ENCODE results near the gene WFIKKN2.

The WFIKKN2 gene

DNA sequence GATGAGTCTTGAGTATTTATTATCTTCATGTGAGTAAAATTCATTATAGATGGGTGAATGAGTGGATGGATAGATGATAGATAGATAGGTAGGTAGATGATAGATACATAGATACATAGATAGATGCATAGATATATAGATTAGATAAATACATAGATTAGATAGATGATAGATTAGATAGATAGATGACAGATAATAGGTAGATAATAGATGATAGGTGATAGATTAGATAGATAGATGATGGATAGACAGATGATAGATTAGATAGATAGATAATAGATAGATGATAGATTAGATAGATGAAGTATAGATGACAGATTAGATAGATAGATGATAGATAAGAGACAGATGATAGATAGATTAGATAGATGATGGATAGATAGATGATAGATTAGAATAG is 21.8 kb upstream of the WFIKKN2 start:
- no peak for DNase-seq

DNA sequence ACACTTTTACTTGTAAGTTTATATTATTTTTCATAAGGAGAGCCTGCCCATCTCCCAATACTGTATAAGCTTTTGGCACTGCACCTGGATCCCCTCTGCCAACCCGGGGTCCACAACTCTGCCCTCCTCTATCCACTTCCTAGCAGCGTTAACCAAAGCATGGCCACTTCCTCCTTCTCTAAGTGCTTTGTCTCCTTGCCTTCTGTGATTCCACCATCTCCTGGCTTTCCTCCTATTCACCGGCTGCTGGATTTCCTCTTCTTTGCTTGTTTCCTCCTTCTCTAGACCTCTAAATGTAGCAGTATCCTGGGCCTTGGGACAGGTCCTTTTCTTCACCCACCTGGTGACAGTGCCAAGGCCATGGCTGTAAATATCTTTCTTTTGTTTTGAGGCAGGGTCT is 20.0 kb upstream of the WFIKKN2 start:
- DNase-seq: no peak

DNA sequence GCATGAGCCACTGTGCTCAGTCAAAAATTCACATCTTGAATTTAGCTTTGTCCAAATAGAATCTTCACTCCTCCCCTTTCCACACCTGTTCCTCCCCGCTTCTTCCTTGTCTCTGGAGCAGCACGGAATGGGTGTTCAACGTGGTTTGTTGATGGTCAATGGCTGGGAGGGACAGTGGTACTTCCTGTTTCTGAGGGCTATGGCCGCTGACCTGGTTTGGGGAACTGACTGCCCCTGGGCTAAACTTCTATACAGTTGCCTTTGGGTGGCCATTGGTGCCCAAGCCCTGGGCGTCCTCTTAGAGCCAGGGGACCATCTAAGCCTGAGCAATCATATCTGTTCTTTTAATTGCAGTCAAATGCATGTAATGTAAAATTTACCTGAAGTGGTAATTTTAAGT is 19.1 kb upstream of the WFIKKN2 start:
- no peak for DNase-seq

DNA sequence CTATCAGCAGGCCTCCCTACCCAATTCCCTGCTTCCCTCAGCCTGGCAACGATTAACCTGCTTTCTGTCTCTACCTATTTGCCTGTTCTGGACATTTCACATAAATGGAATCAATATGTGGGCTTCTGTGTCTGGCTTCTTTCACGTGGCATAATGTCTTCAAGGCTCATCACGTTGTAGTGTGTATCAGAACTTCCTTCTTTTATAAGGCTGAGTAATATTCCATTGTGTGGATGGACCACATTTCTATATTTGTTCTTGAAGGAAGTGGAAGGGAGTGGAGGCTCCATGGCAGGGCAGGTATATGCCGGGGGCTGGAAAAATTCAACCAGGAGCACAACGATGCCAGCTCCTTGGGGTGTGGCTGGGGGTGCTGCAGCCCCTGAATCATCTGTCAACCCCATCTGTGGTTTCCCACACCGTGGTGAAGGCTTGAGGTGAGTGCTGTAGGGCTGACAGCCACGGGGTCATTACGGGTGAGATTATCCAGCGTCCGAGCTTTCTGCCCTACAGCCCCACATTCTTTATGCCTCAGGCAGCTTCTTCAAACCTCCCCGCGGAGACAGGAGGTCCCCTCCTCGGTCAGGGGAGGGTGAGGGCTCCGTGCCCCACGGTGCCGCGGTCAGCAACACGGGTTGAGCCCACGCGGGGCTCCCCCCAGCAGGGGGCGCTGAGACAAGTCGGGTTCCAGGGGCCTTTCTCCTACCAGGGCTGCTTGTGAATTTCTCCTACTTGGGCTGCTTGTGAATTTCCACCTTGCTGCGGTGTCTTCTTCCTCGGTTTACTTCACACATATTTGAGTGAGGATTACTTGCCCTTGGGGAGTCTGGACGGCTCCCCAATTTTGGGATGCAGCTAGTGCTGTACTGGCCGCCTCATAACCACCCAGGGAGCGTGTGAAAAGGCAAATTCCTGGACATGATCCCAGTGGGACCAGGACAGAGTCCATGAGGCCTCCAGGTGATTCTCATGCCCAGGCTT is 18.3 kb upstream of the WFIKKN2 start:
- no peak for DNase-seq

DNA sequence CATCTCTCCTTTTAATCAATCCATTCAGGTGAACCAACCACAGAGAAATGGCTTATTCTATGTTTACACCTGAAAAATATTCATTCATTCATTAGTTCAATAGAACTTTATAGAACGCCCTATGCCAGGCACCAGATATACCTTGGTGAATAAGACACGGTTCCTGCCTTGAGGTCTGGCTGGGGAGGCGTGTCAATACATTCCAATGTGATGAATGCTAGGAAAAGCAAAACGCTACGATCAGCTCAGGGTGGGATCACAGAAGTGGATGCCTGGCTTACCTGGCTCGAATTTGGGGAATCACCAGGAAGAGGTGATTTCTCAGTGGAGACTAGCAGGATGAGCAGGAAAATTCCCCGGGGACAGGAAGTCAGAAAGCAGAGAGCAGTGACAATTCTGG is 17.5 kb upstream of the WFIKKN2 start:
- no peak for DNase-seq

DNA sequence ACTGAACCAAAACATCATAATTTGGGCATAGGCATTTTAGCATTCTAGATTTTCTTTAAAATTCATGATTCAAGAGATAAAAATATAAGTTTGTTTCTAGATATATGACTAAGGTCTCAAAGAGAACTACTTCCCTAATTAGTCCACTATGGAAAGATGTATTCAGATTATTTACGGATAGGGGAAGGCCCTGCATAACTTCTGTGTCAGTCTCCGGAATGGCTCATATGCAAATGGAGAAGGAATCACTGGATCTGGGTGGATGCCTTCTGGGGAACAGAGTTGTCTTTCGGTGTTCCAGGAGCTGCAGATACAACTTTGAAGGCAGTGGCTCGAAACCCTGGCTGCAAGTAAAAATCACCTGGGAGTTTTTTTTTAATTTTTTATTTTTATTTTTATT is 17.1 kb upstream of the WFIKKN2 start:
- no peak for DNase-seq

DNA sequence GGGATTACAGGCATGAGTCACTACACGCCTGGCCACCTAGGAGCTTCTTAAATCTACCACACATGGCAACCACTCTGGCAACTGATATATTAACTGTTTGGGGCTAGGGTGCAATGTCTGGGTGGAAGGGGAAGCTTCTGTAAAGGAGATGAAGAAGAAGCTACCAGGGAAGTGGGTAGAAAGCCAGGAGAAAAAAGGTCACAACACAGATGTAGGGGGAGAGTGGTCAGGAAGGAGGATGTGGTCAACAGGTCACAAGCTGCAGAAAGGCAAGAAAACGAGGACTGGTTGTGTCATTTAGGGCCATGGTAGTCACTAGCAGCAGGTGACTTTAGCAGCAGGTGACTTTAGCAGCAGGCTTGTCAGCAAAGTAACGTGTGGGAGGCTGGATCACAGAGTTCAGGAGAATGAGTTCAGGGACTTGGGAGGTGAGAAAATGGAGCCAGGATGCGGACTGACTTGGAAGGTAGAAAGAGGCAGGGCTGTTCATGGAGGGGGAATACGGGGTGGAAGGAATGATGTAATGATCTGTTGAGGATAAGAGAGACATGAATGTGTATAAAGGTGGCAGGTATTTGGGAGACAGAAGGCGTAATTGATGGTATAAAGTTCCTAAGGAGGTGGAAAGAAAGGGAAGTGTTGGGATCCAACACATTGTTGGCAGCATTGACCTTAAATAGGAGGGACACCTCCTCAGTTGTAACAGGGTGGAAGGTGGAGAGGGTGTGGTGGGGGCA is 16.3 kb upstream of the WFIKKN2 start:
- no peak for DNase-seq

DNA sequence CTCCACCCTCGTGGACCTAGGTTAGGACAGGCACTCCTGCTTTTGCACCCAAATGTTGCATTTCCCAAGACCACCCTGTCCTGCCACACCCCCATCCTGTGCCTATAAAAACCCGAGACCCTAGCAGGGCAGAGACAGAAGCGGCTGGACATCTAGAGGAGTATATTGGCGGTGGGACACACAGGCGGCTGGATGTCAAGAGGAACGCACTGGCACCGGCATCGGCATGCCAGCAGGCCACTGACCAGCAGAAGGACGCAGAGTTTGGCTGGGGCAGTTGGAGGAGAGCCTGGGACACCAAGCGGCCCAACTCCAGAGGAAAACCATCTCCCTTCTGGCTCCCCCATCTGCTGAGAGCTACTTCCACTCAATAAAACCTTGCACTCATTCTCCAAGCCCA is 14.7 kb upstream of the WFIKKN2 start:
- no peak for DNase-seq

DNA sequence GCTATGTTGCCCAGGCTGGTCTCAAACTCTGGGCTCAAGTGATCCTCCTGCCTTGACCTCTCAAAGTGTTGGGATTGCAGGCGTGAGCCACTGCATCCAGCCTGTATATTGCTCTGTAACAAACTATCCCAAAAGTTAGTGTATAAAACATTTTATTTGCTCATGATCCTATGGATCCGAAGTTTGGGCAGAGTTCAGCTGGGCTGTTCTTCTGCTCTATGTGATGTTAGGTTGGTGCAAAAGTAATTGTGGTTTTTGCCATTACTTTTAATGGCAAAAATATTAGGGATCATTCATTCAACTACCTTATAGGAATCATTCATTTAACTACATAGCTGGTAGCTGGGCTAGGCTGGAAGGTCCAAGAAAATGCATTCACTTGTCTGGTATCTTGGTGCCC is 12.8 kb upstream of the WFIKKN2 start:
- DNase-seq: no peak

DNA sequence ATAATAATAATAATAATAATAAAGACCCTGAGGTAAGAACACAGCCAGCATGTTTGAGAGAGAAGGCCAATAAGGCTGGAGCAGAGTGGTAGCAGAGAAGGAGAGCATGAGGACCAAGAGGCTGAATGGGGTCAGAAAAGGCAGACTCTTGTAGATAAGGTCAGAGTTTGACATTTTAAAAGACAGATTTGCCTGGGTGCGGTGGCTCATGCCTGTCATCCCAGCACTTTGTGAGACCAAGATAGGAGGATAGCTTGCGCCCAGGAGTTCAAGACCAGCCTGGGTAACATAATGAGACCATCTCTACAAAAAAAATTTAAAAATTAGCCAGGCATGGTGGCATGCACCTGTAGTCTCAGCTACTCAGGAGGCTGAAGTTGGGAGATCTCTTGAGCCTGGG is 11.0 kb upstream of the WFIKKN2 start:
- DNase-seq: no peak

DNA sequence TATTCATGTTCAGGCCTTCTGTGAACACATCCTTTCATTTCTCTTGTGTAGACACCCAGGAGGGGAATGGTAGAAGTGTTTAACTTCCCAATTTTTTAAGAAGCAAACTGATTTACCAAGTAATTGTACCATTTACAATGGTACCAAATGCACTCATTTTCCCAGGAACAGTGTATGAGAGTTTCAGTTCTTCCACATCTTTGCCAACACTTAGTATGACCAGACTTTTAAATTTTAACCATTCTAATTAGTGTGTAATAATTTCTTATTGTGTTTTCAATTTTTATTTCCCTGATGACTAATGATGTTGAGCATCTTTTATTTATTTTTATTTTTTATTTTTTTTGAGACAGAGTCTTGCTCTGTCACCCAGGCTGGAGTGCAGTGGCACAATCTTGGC is 10.2 kb upstream of the WFIKKN2 start:
- no peak for DNase-seq

DNA sequence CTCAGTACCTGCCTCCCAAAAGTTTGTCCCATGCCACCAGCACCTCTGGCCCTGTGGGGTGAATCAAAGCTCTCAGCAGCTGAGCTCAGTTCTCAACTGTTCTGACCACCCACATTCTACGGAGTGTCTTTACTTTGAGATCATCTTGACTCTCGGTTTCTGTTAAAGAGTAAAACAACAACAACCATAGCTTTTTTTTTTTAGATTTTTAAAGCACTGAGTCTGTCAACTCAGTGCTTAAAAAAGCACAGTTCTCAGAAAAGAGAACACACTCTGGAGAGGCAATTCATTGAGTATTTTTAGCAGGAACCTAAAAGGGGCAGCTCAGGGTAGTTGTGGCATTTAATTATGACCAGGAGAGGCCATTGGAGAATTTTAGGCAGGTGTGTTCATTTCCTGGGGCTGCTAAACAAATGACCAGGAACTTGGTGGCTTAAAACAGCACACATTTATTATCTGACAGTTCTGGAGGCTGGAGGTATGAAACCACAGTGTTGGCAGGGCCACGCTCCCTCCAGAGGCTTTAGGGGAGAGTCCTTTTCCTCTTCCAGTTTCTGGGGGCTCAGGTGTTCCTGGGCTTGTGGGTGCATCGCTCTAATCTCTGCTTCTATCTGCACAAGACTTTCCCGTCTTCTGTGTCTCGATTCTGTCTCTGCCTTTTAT is 6.7 kb upstream of the WFIKKN2 start:
- DNase-seq: no peak

DNA sequence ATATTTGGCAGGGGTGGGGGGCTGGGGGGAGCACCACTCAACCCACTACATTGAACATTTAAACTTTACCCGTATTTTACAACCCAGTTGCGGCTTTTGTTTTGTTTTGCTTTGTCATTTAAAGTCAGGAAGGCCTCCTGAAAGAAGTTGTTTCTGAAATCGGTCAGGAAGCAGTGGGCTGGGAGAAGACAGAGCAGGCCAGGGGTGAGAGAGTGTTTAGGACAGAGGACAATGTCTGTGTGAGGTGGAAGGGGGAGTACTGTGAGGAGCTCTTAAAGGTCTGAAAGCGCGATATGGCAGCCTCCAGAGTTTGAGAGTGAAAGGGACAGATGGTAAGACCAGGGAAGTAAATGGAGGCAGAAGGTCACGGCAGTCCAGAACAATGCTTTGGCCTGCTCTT is 6.1 kb upstream of the WFIKKN2 start:
- DNase-seq: no peak

DNA sequence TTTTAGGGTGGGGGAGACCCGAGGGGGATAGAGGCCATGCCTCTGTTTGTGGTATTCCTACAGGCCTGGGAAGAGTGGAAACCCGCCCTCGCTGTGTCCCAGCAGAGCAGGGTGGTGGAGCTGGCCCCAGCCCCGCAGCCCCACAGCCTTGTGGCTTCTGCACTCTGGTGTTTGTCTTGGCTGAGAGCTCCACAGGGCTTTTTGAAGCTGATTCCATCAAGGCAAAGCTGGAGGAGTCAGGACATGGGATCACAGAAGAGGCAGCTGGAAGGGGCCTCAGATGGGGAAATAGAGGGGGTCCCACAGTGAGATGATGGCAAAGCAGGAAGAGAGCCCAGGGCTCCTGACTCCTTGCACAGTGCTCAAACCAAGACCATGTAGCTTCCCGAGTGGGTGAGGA is 5.0 kb upstream of the WFIKKN2 start:
- DNase-seq: peak; percentile 9

DNA sequence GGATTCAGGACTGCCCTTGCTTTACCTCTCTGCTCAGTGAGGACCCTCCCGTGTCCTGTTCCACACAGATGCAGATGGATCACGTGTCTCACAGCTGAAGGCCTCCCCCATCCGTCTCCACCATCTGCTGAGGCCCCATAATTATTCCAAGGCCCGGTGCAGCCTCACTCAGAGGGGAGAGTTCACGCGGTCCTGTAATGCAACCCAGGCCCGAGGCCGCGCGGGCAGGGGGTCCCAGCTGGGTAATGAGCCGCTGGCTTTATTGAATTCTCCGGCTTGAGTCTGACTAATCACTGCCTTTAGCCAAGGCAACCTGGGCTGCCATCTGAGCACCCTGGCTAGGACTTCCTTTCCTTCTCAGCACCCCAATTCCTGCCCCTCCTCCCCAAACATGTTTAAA is 4.4 kb upstream of the WFIKKN2 start:
- peak; percentile 80 for DNase-seq

DNA sequence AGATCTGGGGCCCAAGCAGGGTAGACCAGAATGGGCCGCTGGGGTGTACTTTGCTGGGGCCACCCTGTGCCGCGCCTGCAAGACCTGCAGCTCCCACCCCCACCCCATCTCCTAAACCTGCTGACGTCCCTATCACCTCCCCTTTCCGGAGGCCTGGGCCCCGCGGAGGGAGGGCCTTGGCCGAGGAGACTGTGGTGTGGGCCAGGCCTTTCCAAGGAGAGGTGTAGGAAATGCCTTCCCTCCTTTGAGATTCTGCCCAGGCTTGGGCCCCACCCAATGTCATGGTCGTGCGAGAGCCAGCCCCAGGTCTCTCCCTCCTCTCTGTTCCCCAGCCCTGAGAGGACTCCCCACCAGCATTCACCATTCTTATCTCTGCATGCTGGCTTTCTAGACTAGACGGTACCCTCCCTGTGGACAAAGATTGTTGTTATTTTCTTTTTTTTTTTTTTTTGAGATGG is 3.9 kb upstream of the WFIKKN2 start:
- no peak for DNase-seq

DNA sequence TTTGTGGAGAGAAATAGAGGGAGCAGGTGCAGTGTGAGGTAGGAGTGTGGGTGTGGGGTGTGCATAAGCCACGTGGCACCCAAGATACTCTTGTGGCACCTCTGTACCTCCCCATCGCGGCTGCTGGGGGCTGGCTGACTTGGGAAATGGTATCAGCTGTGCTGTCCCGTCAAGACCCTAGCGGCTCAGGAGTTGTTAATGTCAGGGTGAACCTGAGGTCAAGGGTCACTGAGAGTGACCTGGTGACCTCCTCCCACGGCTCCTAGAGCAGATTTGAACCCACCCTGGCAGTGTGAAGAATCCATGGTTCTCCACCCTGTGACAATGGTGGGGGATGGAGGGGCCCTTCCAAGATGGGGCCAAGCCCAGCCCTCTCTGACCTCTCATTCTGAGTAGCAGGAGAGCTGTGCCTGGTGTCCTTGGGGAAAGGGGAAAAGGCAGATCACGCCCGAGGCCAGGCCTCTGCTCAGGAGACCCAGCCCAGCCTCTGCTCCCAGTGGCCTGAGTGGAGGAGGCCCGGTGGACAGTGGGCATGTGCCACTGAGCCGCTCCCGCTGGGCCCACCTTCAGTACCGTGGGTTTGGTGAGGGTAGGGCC is 3.0 kb upstream of the WFIKKN2 start:
- no peak for DNase-seq

DNA sequence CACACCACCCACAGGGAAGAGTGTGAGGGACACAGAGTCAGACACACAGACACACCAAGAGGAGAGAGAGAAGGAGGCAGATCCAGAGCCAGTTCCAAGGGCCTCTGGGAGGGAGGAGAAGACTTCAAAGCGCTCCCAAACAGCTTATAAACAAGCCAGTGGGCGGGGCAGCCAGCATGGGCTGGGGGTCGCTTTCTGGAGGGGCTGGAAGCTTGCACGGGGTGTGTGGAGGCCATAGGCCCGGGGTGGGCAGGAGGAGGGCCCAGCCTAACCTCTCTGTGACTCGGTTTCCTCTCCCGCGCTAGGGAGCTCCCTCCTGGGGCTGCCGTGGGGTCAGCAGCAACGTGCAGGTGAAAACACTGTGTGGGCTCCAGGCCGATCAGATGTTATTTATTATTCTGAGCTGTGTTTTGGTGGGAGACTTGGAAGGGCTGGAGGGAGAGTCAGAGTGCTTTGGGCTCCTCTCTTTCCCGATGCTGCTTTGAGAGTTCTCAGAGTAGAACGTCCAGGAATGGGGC is 2.5 kb upstream of the WFIKKN2 start:
- no peak for DNase-seq

DNA sequence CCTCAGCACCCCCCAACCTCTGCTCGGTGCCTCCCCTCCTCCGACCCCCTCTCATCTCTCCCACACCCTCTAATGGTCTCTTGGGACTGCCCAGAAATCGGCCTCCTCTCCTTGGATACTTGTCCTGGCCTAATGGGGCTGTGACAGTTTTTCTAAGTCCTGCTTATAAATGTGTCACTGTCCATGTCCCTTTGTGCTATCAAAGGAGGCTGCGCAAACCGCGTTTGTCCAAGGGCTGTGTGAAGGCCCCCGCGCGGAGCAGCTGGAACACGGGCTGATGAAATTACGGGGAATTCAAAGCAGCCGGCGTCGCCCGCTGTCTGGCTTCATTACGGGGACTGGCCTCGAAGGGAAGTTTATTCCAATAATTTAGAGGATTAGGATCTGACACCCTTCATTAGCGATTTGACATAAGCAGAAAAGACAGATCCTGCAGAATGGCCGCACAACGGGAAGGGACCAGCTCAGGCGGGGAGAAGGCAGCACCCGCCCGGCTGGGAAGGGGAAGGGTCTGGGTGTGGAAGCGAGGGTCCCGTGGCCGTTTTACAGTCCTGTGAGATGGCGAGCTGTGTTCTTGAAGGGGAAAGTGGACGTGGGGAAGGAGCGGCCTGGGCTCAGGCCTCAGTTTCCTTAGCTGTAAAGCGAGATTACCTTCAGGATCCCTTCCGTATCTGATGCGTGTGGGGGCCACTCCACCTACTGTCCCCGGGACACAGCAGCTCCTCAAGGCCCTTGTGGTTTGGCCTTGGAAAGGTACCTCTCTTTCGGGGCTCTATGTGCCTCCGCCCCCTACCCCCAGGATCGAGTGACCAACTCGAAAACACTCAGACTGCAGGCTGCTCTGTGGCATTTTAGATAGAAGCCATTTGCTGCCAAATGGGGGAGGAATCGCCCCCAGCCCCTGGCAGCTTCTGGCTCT is 1.6 kb upstream of the WFIKKN2 start:
- DNase-seq: peak; percentile 31

DNA sequence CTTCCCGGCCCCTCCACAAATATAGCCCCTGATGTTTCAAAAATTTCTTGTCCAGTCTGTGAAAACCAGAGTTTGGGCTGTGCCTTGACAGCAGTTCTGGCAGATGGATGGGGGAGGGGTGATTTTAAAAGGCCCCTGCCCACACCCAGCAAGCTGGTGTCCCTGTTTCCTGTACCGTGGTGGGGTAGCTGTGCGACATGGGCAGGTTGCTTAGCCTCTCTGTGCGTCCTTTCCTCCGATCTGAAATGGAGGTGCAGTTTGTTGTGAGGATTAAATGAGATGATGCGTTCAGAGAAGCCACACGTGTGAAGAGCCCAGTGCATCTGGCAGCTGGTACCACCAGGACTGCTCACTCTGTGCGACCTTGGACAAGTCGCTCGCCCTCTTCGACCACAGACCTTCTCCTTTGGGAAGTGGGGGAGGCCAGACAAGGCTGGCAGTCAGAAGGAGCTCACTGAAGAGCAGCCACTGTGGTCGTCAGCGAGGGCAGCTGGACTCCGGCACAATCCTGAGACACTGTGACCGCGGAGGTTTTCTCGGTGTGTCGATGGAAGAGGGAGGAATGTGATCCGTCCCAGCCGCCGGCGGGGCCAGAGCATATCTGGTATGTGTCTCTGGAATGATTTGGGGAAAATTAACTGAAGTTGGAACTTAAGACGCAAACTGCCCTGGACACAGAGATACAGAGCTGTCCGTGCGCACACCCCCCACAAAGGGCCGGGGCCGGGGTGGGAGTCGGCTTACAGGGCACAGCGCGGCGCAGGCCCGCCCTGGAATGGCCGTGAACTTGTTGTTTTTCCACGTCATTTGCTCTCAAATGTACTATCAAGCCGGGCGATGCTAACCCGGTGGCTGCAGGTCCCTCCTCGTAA is 721 bp upstream of the WFIKKN2 start:
- peak; percentile 82 for DNase-seq

DNA sequence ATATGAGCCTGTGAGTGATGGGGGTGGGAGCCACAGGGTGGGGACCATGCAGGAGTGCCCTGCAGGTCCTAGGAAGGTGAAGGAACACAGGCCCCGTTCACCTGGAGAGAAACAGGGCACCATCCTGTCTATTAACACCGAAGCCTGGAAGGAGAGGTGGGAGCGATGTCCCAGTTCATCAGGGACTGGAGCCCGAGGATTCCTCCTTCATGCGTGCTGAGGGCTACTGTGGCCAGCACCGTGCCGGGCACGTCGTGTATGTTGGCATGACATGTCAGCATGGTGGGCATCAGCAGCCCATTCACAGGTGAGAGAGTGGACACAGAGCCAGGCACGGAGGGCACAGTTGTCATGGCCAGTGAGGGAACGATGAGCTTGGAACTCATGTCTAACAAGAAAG is 1.4 kb downstream of the WFIKKN2 start:
- DNase-seq: no peak

All from NCI-H1694 treated with DMSO at 0.1 percent for 48 hours (cell line).